ENCODE results near the gene OR10AD1. TPM values are rescaled to one million over a fixed set of nuclear protein-coding genes. Genes with fewer than 3 reads are reported as not detected.
"Not testable (repeated sequence)": the region's sequence is repeated elsewhere in the genome, so short reads cannot be mapped to it uniquely, and the experiment has no call there.

Gene OR10AD1
- total RNA-seq, result not detected in 2 replicates
- polyA plus RNA-seq, result not detected in 2 replicates

- Histone ChIP-seq H3K27me3 (peaks cover 3% of the 10 kb centered on the region), H3K4me1 (ENCODE audit: low read depth) (no peaks in the 10 kb centered on the region), H3K36me3 (no peaks in the 10 kb centered on the region), H3K4me3 (no peak within 1 kb of the TSS), H3K27ac (no peak within 1 kb of the TSS), H3K9me3 (ENCODE audit: low read depth) (no peaks in the 10 kb centered on the region)
- DNase-seq (ENCODE audit: low read depth in 1 of 2, low spot score in 1 of 2), result no peak
- no peak for TF ChIP-seq CTCF (IDR thresholded peaks at IDR 0.05; ENCODE audit: low read depth, low read length)
Measured at GRCh38 chr12:48203192-48203591, at the start of gene OR10AD1. TSS of gene OR10AD1 (minus strand) at chr12:48203292. CDS start at chr12:48203292, 0 bp downstream.

- DNase-seq (ENCODE audit: low read depth in 1 of 2, low spot score in 1 of 2), result peak in 1 of 2 donors; percentile 5
- no peaks in the 10 kb centered on the region for H3K36me3 ChIP-seq
- H3K4me1 ChIP-seq (ENCODE audit: low read depth), result no peaks in the 10 kb centered on the region
- no peak overlapping the region for H3K27ac ChIP-seq
- no peak overlapping the region for H3K4me3 ChIP-seq
- TF ChIP-seq CTCF (IDR thresholded peaks at IDR 0.05; ENCODE audit: low read depth, low read length), result no peak
- H3K27me3 ChIP-seq, result no peaks in the 10 kb centered on the region
- no peaks in the 10 kb centered on the region for H3K9me3 ChIP-seq (ENCODE audit: low read depth)
Measured at GRCh38 chr12:48247181-48247966, 44.3 kb upstream of the OR10AD1 start.

GRCh38 chr12:48237162-48237561 is 34.1 kb upstream of the OR10AD1 start:
- no peaks in the 10 kb centered on the region for H3K27me3 ChIP-seq
- H3K9me3 ChIP-seq (ENCODE audit: low read depth), result no peaks in the 10 kb centered on the region
- peak; percentile 2 to 54 for DNase-seq (ENCODE audit: low read depth in 1 of 2, low spot score in 1 of 2)
- no peaks in the 10 kb centered on the region for H3K36me3 ChIP-seq
- no peak overlapping the region for H3K4me3 ChIP-seq
- no peak overlapping the region for H3K27ac ChIP-seq
- no peak for TF ChIP-seq CTCF (IDR thresholded peaks at IDR 0.05; ENCODE audit: low read depth, low read length)
- H3K4me1 ChIP-seq (ENCODE audit: low read depth), result no peaks in the 10 kb centered on the region

GRCh38 chr12:48235796-48236333 is 32.8 kb upstream of the OR10AD1 start:
- Histone ChIP-seq H3K36me3 (no peaks in the 10 kb centered on the region), H3K9me3 (ENCODE audit: low read depth) (no peaks in the 10 kb centered on the region), H3K27ac (no peak overlapping the region), H3K27me3 (no peaks in the 10 kb centered on the region), H3K4me3 (no peak overlapping the region), H3K4me1 (ENCODE audit: low read depth) (no peaks in the 10 kb centered on the region)
- DNase-seq (ENCODE audit: low read depth in 1 of 2, low spot score in 1 of 2), result peak in 1 of 2 donors; percentile 59
- no peak for TF ChIP-seq CTCF (IDR thresholded peaks at IDR 0.05; ENCODE audit: low read depth, low read length)

- not testable (repeated sequence) for H3K27ac ChIP-seq; H3K9me3 ChIP-seq (ENCODE audit: low read depth); H3K27me3 ChIP-seq; H3K4me1 ChIP-seq (ENCODE audit: low read depth); H3K36me3 ChIP-seq; DNase-seq (ENCODE audit: low read depth in 1 of 2, low spot score in 1 of 2); H3K4me3 ChIP-seq
Measured at GRCh38 chr12:48231169-48231958, 28.3 kb upstream of the OR10AD1 start.

GRCh38 chr12:48224533-48224932 is 21.4 kb upstream of the OR10AD1 start:
- not testable (repeated sequence) for H3K9me3 ChIP-seq (ENCODE audit: low read depth); DNase-seq (ENCODE audit: low read depth in 1 of 2, low spot score in 1 of 2); H3K27ac ChIP-seq; H3K36me3 ChIP-seq; H3K4me3 ChIP-seq; H3K27me3 ChIP-seq; H3K4me1 ChIP-seq (ENCODE audit: low read depth)
